ENCODE results near the gene AFF3.
"Not testable (repeated sequence)": the region's sequence is repeated elsewhere in the genome, so short reads cannot be mapped to it uniquely, and the experiment has no call there.

The AFF3 gene

GRCh38 chr2:100105678-100106054, 36.7 kb downstream of the AFF3 start:
- DNase-seq: no peak

DNA sequence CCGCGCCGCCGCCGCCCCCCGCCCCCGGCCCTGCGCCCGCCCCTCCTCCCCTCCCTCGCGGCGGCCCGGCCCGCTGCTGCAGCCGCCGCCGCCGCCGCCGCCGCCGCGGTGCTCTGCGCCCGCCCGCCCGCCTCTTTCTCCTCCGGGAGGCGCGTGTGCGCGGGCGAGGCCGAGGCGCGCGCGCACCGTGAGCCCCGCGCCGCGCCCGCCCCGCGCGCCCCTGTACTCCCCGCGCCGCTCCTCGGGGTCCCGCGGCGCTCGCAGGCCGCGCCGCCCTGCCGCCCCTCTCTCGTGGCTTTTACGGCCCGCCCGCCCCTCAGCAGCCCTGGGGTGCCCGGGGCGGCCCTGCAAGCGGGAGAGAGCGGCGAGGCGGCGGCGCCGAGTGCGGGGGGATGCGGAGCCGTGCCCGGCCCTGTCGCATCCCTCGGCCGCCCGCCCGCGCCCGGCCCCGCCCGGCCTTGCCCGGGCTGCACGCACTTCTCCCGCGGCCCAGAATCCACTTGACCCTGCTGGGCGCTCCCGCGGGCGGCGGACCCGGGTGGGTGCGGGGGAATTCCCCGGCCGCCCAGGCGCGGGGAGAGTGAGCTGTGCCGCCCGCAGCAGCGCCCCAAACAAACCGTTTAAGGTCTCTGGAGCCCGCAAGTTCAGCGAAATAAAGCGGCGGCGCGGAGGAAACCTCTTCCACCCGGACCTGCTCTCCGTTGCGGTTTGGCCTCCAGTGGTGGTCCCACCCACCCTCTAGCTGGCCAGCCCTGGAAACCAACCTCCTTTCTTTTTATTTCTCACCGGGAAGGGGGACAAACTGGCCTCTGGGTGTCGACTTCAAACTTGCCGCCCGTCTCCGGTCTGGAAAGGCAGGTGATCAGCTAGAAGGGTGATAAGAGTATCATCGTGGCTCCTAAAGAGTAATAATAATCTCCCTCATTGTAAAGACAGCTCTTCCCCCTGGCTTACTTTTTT, 37.4 kb downstream of the AFF3 start:
- DNase-seq: no peak

GRCh38 chr2:100104265-100104664, 38.1 kb downstream of the AFF3 start:
- not testable (repeated sequence) for DNase-seq

- DNase-seq: not testable (repeated sequence)
Measured at GRCh38 chr2:100103527-100104252, 38.7 kb downstream of the AFF3 start.

DNA sequence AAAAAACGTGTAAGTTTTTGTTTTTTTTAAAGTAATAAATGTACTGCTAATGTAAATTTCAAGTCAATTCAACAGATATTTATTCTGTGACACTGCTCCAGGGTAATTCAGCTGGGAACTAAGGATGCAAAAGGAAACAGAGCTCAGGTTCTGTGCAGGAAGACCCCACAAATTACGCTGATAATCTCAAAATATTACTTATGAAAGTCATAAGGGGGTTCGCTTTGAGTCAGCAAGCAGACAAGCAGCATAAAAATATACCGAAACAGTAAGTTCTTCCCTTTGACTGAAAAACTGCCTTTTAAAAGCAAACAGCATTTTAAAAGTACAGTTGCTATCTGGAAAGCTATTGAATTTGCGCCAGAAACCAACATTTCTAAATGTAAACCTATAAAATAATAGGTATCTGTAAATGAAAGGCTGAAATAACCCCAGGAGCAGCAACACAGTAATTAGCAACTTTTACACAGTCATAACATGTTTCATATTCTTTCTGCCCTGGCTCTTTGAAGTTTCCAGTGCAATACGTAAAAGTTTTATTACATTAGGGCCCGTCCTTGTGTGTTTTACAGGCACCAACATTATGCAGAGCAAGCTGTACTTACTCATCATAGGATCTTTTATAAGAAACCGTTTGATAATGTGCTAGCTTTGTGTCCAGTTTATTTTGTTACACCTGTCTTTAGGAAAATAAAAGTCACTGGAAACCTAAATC, 39.8 kb downstream of the AFF3 start:
- DNase-seq: not testable (repeated sequence)

GRCh38 chr2:100098855-100099254, 43.5 kb downstream of the AFF3 start:
- DNase-seq: not testable (repeated sequence)

DNA sequence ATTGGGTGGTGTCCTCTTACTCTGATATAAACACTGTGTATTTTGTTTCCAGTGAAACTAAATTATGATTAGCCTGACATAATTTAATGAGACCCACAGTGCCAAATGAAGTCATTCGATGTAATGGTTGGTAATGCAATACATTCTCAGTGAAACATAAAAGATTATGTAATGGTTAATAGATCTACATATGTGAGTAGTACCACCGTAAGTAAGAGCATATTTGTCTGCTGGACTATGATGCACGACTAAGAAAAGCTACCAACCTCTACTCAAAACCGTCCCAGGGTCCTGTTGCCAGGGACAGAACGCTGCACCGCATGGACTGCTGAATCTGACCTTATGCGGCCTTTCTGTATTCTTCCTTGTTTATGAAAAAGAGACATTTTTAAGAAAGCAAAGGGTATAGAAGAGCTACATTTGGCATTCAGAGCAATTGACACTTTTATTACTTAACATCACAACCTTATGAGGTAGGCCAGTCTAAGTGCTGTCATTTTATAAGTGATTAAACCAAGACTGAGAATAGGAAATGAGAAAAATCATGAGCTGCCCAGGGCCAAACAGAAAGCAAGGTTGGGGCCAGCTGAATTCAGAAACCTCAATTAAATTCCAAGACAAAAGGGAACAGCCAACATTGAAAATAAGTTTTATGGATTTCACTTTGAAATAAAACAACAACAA, 44.6 kb downstream of the AFF3 start:
- DNase-seq: not testable (repeated sequence)

GRCh38 chr2:100095845-100096244, 46.5 kb downstream of the AFF3 start:
- DNase-seq: not testable (repeated sequence)

- not testable (repeated sequence) for DNase-seq
Measured at GRCh38 chr2:100091807-100092206, 50.6 kb downstream of the AFF3 start.

DNA sequence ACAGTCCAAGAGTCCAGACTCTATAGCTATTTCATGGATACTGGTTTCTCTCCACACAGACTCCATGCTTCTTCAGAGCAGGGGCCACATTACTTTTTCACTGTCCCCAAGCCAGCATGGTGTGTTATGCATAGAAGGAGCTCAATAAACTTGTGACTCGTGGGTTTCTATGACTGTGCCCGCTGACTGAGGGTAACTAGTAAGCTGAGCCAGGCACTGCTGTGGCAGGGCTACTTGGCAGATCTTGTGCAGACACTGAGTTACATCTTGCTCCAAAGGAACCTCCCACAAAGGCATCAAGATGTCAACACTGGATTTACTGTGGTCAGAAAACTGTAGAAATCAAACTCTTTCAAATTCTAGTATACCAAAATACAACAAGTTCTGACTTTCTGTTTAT, 56.6 kb downstream of the AFF3 start:
- not testable (repeated sequence) for DNase-seq

- not testable (repeated sequence) for DNase-seq
Measured at GRCh38 chr2:100083421-100084216, 58.8 kb downstream of the AFF3 start.

GRCh38 chr2:100082302-100082978, 60.0 kb downstream of the AFF3 start:
- not testable (repeated sequence) for DNase-seq

- DNase-seq: no peak
Measured at GRCh38 chr2:100077935-100078334, 64.5 kb downstream of the AFF3 start.

DNA sequence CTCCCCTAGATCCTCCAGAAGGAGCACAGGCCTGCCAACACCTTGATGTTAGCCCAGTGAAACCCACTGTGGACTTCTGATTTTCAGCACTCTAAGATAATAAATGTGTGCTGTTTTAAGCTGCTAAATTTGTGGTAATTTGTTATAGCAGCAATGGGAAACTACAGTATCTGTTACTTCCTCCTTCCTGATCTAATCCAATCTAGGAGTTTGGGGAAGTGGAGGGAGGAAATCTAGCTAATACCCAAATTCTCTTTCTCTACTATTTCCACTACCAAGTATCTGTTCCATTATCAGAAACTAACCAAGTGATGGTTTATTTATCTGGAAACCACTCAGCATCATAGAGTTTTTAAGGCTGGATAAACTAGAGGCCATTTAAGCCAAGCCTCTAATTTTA, 64.9 kb downstream of the AFF3 start:
- no peak for DNase-seq

- DNase-seq: no peak
Measured at GRCh38 chr2:100075532-100075931, 66.9 kb downstream of the AFF3 start.

DNA sequence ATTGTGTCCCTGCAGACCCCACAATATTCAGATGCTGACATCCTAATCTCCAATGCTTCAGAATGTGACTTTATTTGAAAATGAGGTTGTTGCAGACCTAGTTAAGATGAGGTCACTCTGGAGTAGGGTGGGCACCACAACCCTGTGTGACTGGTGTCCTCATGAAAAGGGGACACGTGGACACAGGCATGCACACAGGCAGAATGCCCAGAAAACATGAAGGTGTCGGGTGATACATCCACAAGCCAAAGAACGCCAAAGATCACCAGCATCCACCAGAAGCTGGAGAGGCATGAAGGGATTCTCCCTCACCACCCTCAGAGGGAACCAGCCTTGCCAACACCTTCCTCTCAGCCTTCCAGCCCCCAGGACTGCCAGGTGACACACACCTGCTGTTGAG, 69.3 kb downstream of the AFF3 start:
- DNase-seq: no peak

GRCh38 chr2:100072503-100072902, 69.9 kb downstream of the AFF3 start:
- DNase-seq: no peak

GRCh38 chr2:100071335-100072043, 70.9 kb downstream of the AFF3 start:
- DNase-seq: no peak

- no peak for DNase-seq
Measured at GRCh38 chr2:100070078-100070477, 72.3 kb downstream of the AFF3 start.

GRCh38 chr2:100068395-100068794, 74.0 kb downstream of the AFF3 start:
- no peak for DNase-seq

DNA sequence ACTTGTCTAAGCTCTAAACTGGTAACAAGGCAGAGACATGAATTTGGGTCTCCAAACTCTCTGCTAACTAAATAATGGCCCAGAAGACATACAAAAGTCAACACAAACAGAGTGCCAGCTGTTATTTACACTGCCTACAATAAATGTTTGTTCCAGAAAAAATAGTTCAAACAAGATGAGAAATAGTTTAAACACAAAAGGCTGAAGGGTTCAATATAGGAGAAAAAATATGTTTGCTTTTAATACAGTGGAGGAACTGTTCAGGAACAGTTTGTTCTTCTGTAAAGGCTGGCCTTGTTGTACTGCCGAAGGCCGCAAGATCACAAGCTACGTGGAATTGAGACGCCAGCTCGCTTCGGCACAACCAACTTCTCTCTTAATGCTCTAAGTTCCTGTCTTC, 74.6 kb downstream of the AFF3 start:
- no peak for DNase-seq
